Right ventricle myocardium superior (tissue), 1 donor: ENCODE data around the gene GNA15. TPM values are rescaled to one million over a fixed set of nuclear protein-coding genes. Genes with fewer than 3 reads are reported as not detected.
A peak's percentile ranks its signal among the peaks of the same experiment; 100 is the strongest.

Source experiments
- ATAC-seq: fragments of 200-7000 bp; cut with Tn5 transposase; one replicate; pipeline ENCODE4 v1.9.1; 2020; ENCODE audit warnings: mild to moderate bottlenecking; ENCODE audit not compliant: poor library complexity
- DNase-seq: peaks from one replicate; pipeline ENCODE4 v3.0.0-alpha.2; 2020
- intact Hi-C: fragments of 100-400 bp; cut with DNase I; formaldehyde crosslinking; loops from one replicate; pipeline ENCODE4 v1.11.2; 2022
- total RNA-seq: library from RNA; stranded (reverse); fragmentation: NEBNext Ultra II Directional; extraction: Animal tissue kit (Norgen Biotek cat#: 25700); gene quantifications from one replicate; pipeline ENCODE4 v1.2.1, GENCODE V29; 2021
- donor health status: DM: no; HTN: yes; CAD: no; lungs with severe emphysema.

Gene GNA15
- total RNA-seq, 1 donor from 2014 or later: 2.8 TPM

DNA sequence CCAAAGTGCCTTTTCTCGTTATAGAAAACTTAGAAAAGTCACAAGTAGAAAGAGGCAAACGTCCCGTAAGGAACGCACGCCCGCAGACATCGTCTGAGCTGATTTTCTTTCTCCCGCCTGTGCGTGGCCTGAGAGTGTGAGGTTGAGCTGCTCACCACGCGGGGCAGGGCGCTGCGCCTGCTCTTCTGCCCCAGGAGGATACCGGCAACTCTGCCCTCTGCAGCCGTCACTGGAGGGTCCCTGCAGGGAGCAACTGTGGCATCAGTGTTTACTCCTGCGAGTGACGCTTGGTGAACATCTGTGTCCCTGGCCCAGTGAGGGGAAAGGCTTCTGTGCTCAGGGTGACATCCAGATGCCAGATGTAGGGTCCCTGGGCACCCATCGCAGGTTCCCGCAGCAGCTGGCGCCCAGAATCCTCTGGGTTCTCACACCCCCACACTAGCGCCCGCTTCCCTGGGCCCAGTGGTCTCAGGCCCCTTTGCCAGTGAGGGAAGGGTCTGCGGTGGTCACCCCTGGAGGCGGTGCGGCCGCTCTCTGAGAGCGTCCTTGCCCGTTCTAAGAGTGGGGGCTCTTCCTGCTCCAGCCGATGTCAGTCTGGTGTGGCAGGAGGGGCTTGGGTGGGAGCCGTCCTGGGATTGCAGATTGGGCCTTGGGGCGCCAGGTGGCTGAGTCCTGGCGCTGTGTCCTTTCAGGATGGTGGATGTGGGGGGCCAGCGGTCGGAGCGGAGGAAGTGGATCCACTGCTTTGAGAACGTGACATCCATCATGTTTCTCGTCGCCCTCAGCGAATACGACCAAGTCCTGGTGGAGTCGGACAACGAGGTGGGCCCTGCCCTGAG lies 17.4 kb upstream of the GNA15 start:
- ATAC-seq: no peak
- intact Hi-C loops: no loop called here
- no peak for DNase-seq

DNA sequence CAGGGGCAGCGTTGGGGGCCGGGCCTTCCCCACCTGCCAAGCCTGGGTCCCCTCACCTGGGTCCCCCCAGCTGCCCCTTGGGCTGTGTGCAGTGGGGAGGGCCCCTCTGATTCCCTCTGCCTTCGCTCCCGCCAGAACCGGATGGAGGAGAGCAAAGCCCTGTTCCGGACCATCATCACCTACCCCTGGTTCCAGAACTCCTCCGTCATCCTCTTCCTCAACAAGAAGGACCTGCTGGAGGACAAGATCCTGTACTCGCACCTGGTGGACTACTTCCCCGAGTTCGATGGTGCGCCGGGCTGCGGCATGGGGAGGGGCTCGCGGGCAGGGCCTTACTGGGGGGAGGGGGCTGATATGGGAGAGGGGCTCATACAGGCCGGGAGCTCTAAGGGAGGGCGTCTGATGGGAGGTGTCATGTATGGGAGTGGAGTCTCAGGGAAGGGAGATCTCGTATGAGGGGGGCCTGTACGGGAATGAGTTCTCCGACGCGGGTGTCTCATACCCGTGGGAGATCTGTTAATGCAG lies 16.7 kb upstream of the GNA15 start:
- intact Hi-C loops: no loop called here
- DNase-seq (no peak), ATAC-seq (no peak)

DNA sequence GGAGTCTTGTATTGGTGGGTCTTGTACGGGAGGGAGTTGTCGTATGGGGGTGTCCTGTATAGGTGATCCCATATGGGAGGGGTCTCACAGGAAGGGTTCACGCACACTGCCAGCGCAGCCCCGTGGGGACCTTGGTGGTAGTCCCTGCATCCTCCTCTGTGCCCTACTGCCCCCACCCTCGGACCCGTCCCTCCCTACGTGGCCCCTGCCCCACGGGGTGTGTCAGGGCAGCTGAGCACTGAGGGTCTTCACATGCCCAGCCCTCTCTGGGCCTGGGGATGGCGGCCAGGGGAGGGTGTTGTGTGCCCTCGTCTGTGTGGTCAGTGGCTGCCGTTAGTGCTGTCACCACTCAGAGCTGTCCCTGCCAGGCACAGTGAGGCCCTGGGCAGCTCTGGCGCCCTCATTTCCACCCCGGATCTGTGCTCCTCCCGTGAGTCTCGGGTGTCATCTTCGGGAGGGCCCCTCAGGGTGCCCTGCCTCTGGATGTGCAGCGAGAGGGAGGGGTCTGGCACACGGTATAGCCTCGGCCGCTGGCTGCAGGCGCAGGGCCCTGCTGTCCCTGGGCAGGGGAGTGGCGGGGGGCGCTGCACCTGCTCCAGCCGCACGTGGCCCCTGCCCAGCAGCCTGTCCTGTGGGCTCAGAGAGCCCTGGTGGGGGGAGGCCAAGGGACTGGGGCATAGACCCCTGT lies 16.0 kb upstream of the GNA15 start:
- ATAC-seq (no peak), DNase-seq (no peak)
- intact Hi-C loops: no loop called here

DNA sequence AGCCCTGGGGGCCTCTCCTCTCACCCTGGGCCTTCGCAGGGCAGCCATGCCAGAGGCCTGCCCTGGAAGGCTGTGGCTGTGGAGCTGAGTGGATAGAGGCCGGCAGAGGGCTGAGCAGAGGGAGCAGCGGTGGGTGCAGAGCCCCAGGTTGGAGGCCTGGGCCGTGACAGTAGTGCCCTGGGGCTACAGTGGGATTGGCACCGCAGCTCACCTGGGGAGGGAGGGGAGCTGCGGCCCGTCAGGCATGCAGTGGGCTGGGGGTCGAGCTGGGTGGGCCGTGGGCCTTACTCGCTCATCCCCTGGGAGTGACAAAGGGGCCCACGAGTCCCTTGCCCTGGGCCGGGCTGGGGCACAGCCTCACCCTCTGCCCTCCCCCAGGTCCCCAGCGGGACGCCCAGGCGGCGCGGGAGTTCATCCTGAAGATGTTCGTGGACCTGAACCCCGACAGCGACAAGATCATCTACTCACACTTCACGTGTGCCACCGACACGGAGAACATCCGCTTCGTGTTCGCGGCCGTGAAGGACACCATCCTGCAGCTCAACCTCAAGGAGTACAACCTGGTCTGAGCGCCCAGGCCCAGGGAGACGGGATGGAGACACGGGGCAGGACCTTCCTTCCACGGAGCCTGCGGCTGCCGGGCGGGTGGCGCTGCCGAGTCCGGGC lies 15.1 kb upstream of the GNA15 start:
- ATAC-seq (no peak), DNase-seq (peak; percentile 40)
- intact Hi-C loops: no loop called here

DNA sequence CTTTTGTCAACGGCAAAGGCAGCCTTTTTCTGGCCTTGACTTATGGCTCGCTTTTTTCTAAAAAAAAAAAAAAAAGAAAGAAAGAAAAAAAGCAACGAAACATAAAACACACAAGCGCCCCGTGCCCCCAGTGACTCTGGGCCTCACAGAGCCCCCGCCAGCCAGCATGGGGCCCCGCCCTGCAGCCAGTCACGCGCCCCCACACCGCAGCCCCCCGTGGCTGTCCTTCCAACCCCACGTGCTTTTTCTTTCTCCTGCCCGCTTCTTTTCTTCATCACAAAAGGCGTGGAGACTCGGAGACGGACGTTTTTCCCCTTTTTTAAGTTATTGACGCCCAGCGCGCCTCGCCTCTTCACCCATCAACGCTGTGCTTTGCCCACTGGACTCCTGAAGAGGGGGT lies 14.4 kb upstream of the GNA15 start:
- intact Hi-C loops: no loop called here
- DNase-seq (no peak), ATAC-seq (no peak)

DNA sequence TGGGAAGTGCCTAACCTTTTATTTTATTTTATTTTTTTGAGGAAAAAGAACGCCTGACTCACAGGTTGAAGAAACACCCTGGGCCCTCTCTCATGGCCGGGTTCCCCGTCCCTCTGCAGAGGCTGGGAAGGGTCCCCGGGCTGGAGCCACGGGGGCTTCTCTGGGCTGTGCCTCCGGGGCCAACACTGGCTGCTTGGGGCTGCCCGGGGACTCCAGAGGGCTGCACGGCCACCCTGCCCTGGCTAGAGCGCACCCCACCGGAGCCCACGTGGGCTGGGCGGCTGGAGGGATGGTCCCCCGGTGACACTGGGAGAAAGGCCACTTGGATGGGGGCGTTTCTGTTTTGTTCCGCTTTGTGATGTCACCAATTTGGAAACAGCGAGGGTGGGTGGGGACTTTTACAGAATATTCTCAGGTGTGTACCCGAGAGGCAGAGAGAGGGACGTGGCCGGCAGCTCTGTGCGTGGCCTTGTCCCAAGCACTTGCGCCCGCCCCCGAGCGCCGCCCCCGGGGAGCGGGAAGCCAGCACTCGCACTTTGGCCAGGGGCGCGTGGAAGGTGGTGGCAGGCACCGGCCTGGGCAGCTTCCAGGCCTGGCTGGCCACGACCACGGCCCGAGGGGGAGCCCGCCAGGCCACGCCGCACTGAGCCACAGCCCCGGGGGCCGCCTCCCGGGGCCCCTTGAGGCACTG lies 13.9 kb upstream of the GNA15 start:
- no peak for ATAC-seq
- intact Hi-C loops: no loop called here
- DNase-seq: no peak

DNA sequence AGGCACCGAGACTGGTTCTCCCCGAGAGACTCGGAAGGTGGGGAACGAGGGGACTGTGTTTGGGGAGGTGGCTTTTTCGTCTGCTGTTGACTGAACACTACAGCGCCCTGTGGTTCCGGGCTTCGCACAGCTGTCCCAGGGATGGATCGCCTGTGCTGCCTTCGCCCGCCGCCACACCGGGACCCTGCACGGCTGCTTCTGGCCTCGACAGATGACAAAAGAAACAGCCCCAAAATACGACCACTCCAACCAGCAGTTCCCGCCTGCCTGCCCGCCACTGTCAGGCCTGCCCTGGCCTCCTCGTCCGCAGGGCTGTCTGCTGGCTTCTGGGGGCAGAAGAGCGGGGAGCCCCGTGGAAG lies 13.3 kb upstream of the GNA15 start:
- intact Hi-C loops: no loop called here
- no peak for DNase-seq

DNA sequence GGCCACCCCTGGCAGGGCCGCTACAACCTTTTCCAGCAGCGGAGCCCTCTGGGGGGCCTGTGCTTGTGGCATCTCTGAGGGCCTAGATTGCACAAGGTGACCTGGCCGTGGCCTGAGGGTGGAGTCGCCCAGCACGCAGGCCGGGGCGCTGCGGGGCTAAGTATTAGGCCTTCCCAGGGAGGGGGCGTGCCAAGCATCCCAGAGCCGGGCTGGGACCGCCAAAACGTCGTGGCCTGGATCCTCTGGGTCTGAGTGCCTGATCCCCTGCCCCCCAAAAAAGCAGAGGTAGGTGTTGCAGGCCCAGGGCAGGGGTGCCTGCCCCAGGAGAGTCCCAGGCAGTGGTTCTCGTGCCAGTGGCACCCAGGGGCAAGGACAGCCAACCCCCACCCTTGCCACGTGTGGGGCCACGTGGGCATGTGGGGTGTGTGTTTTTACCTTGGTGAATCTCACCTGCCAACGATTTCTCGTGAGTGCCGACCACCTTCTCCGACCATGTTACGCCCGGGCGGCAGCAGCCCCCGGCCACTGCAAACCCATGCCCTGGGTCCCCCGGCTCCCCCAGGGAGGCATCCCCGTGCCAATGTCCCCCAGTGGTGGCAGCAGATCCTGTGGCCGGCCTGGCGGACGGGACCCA lies 12.6 kb upstream of the GNA15 start:
- DNase-seq (peak; percentile 42), ATAC-seq (peak; percentile 8)
- intact Hi-C loops: no loop called here

More for the DNA sequence above, 13.3 kb upstream of the GNA15 start:
- no peak for ATAC-seq

DNA sequence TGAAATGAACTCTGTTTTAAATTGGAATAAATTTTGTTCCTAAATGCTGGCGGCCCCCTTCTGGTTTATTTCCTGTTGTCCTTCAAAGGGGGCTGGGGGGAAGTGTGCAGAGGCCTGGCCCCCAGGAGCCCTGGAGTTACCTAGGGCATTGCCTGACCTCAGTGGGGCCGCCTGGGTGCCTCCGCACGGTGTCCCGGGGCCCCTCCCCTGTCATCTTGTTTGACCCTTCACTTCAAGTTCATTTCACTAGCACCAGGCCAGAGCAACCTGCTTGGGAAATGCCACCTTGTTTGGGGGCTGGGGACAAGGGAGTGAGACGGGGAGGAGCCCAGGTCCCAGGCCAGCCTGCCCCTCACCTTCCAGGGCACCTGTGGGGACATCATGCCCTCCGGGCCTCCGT lies 11.9 kb upstream of the GNA15 start:
- DNase-seq (peak; percentile 39), ATAC-seq (no peak)
- intact Hi-C loops: no loop called here

DNA sequence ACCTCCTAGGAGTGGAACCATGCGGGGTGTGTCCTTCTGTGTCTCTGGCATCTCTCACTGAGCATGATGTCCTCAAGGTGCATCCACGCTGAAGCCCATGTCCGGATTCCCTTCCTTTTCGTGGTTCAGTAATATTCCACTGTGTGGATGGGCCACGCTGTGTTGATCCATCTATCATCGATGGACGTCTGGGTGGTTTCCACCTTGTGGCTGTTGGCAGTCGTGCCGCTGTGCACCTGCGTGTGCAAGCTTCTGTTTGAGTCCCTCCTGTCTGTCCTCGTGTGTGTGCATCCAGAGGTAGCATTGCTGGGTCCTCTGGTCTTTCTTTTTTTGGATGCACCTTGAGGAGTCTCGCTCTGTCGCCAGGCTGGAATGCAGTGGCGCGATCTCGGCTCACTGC lies 11.2 kb upstream of the GNA15 start:
- intact Hi-C loops: no loop called here
- ATAC-seq: no peak
- DNase-seq: no peak

DNA sequence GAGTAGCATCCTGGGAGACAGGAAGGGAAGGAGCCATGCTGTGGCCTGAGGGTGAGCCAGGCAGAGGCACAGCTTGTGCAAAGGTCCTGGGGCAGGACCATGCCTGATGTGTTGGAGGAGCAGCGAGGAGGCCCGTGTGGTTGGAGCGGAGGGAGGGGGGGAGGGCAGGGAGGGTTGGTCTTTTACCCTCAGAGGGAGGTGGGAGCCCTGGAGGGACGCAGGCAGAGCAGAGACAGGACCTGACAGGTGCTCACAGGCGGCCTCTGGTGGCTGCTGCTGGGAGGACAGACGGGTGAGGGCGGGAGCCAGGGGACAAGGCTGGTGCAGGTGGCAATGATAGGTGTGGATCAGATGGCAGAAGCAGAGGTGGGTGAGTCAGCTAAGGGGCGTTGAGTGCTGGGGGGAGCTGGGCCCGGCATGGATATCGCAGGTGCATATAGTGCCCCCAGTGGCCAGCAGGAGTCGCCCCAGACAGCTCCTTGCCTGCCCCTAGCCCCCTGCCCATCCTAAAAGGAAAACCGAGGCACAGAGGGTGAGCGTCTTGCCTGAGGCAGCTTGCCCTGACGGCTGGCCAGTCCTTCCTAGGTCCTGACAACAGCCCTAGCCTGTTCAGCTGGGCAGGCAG lies 9.8 kb upstream of the GNA15 start:
- DNase-seq (peak; percentile 74), ATAC-seq (peak; percentile 66)
- intact Hi-C loops: no loop called here

DNA sequence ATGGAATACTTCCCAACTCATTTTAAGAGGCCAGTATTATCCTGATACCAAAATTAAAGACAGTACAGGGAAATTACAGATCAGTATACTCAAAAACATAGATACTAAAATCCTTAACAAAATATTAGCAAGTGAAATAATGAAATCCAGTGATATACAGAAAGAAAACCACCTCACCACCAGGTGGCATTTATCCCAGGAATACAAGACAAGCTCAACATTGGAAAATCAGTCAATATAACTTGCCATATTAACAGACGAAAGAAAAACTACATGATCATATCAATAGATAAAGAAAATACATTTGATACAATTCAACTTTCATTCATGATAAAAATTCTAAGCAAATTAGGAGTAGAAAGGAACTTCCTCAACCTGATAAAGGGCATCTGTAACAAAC lies 6.7 kb upstream of the GNA15 start:
- DNase-seq: no peak
- intact Hi-C loops: no loop called here
- ATAC-seq: no peak

DNA sequence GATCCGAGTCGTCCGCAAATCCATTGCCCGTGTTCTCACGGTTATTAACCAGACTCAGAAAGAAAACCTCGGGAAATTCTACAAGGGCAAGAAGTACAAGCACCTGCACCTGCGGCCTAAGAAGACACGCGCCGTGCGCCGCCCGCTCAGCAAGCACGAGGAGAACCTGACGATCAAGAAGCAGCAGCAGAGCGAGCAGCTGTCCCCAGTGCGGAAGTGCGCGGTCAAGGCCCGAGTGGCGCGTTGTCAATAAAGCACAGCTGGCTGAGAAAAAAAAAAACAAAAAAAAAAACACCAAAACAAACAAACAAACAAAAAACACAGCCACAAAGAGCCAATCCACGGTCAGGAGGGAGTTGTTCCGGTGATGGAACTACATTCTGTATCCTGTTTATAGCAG lies 4.7 kb upstream of the GNA15 start:
- DNase-seq (no peak), ATAC-seq (no peak)

DNA sequence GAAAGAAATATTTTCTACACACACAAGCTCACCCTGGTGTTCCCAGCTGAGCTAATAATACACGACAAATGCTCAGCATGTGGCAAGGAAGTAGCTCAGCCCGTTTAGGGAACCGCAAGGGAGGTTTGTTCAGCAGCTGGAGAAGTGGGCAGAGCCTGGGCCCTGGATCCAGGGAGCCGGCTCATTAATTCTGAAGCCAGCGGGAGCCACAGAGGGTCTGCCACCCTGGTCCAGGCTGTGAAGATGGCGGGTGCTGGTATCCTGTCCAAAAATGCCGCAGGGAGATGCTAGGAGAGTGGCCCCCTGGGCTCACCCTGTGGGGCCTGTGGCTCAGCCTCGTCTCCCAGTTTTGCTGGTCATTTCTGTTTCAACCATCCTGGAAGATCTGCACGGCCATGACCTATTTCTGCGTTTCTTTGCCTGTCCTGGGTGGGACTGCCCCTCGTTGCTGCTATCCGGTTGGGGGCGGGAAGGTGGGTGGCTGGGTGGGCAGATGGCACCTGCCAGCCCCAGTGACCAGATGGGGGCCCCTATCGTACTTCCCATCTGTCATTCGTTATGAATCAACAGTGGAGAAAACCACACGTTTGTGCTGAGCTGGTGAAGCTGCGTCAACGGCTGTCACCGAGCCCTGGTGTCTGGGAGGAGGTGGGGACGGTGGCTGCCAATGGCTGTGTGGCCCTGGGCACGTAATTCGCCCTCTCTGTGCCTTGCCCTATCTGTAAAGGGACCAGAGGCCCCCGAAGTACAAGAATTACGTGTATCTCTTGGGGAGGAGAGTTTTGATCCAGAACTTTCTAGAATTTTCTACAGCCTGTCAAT lies 2.7 kb upstream of the GNA15 start:
- DNase-seq (peak; percentile 66), ATAC-seq (peak; percentile 68)
- intact Hi-C loops: no loop called here

More for the DNA sequence above, 4.7 kb upstream of the GNA15 start:
- intact Hi-C loops: no loop called here

DNA sequence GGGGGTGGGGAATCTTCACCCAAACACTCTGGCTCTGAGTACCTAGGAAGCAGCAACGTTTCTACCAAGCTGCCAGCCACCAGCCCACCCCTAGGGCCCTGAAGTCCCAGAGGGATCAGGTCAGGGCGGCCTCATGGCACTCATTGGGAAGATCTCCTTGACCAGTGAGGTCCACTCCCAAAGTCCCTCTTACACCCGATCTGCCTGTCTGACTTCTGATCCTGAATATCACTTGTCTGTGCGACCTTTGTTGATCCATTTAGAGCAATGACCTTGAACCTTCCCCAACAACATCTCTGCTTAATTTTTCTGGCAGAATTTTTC lies 2.1 kb upstream of the GNA15 start:
- ATAC-seq (no peak), DNase-seq (no peak)
- intact Hi-C loops: no loop called here

DNA sequence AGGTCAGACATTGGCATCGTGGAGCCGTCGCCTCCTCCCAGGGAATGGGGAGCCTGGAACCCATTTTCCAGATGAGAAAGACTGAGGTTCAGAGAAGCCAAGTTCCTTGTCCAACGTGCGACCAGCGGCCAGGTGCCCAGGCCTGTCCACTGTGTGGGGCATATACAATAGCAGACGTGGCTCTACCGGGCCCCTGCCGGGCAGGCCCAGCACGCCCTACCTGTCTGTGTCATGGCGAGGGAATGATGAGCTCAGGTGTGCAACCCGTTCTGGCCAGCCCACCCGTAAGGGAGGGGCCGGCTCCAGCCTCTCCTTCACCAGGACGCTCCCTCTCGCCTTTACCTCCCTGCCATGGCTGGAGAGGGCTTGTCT lies 837 bp downstream of the GNA15 start:
- ATAC-seq: no peak
- DNase-seq: no peak
- intact Hi-C loops: no loop called here

DNA sequence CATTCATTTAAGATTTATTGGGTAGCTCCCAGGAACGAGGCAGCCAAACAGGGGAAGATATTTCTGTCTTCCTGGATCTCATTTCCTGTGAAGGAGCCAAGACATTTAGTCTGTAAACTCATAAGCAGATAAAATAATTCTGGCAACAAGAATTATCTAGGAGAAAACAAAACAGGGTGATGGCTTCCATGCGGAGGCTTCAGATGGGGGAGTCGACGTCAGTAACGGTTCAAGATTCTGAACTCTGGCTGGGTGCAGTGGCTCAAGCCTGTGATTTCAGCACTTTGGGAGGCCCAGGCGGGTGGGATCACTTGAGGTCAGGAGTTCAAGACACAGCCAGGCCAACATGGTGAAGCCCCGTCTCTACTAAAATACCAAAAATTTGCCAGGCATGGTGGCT lies 1.3 kb downstream of the GNA15 start:
- DNase-seq: no peak
- ATAC-seq: no peak
- intact Hi-C loops: no loop called here

DNA sequence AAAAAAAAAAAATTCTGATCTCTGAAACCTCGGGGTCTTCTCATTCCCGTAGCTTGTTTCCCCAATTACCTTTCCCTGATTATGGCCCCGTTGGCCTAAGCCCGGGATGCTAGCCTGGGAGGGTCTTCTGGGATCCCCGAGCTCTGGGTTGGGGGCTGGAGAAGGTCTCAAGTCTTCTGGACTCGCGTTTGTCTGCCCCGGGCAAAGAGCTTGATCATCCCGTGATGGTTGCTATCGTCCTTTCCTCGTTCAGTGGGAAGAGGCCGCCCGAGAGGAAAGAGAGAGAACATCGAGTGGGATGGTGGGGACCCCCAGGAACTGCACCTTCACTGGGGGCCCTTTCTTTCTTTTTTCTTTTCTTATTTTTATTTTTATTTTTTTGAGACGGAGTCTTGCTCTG lies 2.4 kb downstream of the GNA15 start:
- intact Hi-C loops: no loop called here
- DNase-seq (no peak), ATAC-seq (no peak)
